WERI-Rb-1 (cell line): Measurements from ENCODE around the gene COLEC11.

Source experiments
- DNase-seq: peaks from one replicate; pipeline ENCODE4 v3.0.0-alpha.2; 2020
- H3K27ac ChIP-seq: fragments of 250-450 bp; sonication (Bioruptor Pico); 2 replicates; pipeline ENCODE4 v1.5.1; 2020; ENCODE audit warnings: mild to moderate bottlenecking, moderate library complexity
- H3K27me3 ChIP-seq: fragments of 250-450 bp; sonication (Bioruptor Pico); 2 replicates; pipeline ENCODE4 v1.5.1; 2021; ENCODE audit warnings: mild to moderate bottlenecking, low read depth, moderate library complexity; ENCODE audit not compliant: insufficient read depth, severe bottlenecking
- H3K36me3 ChIP-seq: fragments of 250-450 bp; sonication (Bioruptor Pico); 2 replicates; pipeline ENCODE4 v1.5.1; 2020; ENCODE audit warnings: mild to moderate bottlenecking, moderate library complexity
- H3K4me3 ChIP-seq: 2 replicates; pipeline ENCODE4 v1.5.1; 2011; ENCODE audit warnings: low read depth, mild to moderate bottlenecking, control low read depth, low read length
- H3K9me3 ChIP-seq: fragments of 250-450 bp; sonication (Bioruptor Pico); 2 replicates; pipeline ENCODE4 v1.5.1; 2021; ENCODE audit warnings: mild to moderate bottlenecking, moderate library complexity; ENCODE audit not compliant: severe bottlenecking
- CTCF ChIP-seq: IDR thresholded peaks from 2 replicates; pipeline ENCODE4 v1.5.1; 2011; ENCODE audit warnings: low read depth, mild to moderate bottlenecking, control low read depth, inconsistent platforms, low read length

COLEC11 gene

GRCh38 chr2:3594493-3595281, at the start of gene COLEC11:
COLEC11 (plus strand) TSS chr2:3595112; CDS start chr2:3604341, 9,229 bp downstream.
- no peak for TF ChIP-seq CTCF
- Histone ChIP-seq H3K27me3 (no peaks in the 10 kb centered on the region), H3K36me3 (peaks cover 8% of the 10 kb centered on the region), H3K4me3 (no peak within 1 kb of the TSS), H3K9me3 (no peaks in the 10 kb centered on the region), H3K27ac (no peak within 1 kb of the TSS)
- no peak for DNase-seq

GRCh38 chr2:3545788-3546478, 49.0 kb upstream of the COLEC11 start:
- no peak for TF ChIP-seq CTCF
- H3K9me3 ChIP-seq = no peaks in the 10 kb centered on the region

GRCh38 chr2:3547915-3548314, 47.0 kb upstream of the COLEC11 start:
- H3K9me3 ChIP-seq = no peaks in the 10 kb centered on the region
- no peaks in the 10 kb centered on the region for H3K27me3 ChIP-seq
- H3K4me3 ChIP-seq = no peak overlapping the region
- peaks cover 87% of the 10 kb centered on the region for H3K36me3 ChIP-seq
- no peak for TF ChIP-seq CTCF
- no peak for DNase-seq
- no peak overlapping the region for H3K27ac ChIP-seq

More at GRCh38 chr2:3545788-3546478, 49.0 kb upstream of the COLEC11 start:
- H3K36me3 ChIP-seq = peaks cover 88% of the 10 kb centered on the region
- no peaks in the 10 kb centered on the region for H3K27me3 ChIP-seq
- no peak overlapping the region for H3K4me3 ChIP-seq
- no peak overlapping the region for H3K27ac ChIP-seq
- no peak for DNase-seq

- Histone ChIP-seq H3K36me3 (peaks cover 71% of the 10 kb centered on the region), H3K27me3 (no peaks in the 10 kb centered on the region), H3K27ac (no peak overlapping the region), H3K9me3 (no peaks in the 10 kb centered on the region), H3K4me3 (no peak overlapping the region)
- no peak for TF ChIP-seq CTCF
- no peak for DNase-seq
Measured at GRCh38 chr2:3553946-3554345, 41.0 kb upstream of the COLEC11 start.

GRCh38 chr2:3557639-3558204, 37.2 kb upstream of the COLEC11 start:
- peak overlapping the region; percentile 84 for H3K27ac ChIP-seq
- DNase-seq = no peak
- H3K9me3 ChIP-seq = no peaks in the 10 kb centered on the region
- no peak for TF ChIP-seq CTCF
- H3K4me3 ChIP-seq = peak overlapping the region; percentile 82
- peaks cover 55% of the 10 kb centered on the region for H3K36me3 ChIP-seq
- no peaks in the 10 kb centered on the region for H3K27me3 ChIP-seq
